B cell (primary cell): ENCODE data around the gene TBC1D4. TPM values are rescaled to one million over a fixed set of nuclear protein-coding genes. Genes with fewer than 3 reads are reported as not detected.

Experiments
- ATAC-seq: fragments of 200-7000 bp; cut with Tn5 transposase; one replicate; pipeline ENCODE4 v1.10.0; 2021; ENCODE audit warnings: low read depth, mild to moderate bottlenecking, moderate number of reproducible peaks, moderate library complexity
- CTCF ChIA-PET: fragments of 350-600 bp; sonication (Branson Sonifier 250); formaldehyde crosslinking; loops from one replicate; lab custom pipeline; 2021; ENCODE audit warnings: antibody characterized with exemption, inconsistent platforms; lab: Charles Lee
- POLR2A ChIA-PET: fragments of 350-600 bp; sonication (Branson Sonifier 250); formaldehyde crosslinking; loops from one replicate; lab custom pipeline; 2021; ENCODE audit warnings: antibody characterized with exemption; lab: Charles Lee
- DNase-seq: peaks from one replicate; pipeline ENCODE4 v3.0.0; 2013
- H2AFZ ChIP-seq: 2 replicates; pipeline ENCODE4 v1.6.1; 2012; ENCODE audit warnings: mild to moderate bottlenecking, low read depth, low read length; ENCODE audit not compliant: insufficient read depth, poor library complexity, severe bottlenecking
- H3K27ac ChIP-seq, 2 donors: 1 replicate in 1 of 2; 2 replicates in 1 of 2; pipeline ENCODE4 v1.5.1; 2012 to 2013; ENCODE audit warnings: low read length in 2 of 2, mild to moderate bottlenecking in 2 of 2, moderate library complexity in 1 of 2
- H3K27me3 ChIP-seq, 4 experiments: fragments of 200-600 bp in 1 of 4; sonication (generic) in 1 of 4; replicated peaks in 1 of 4; 1 replicate in 2 of 4; 2 replicates in 2 of 4; pipeline versions ENCODE4 v1.6.1 to v1.7.0; 2013 to 2016; ENCODE audit warnings: low read length in 3 of 4, mild to moderate bottlenecking in 2 of 4, mixed read lengths in 1 of 4, moderate library complexity in 1 of 4; ENCODE audit not compliant: insufficient read depth in 4 of 4, control insufficient read depth in 3 of 4; ENCODE audit errors: control extremely low read depth in 1 of 4
- H3K36me3 ChIP-seq, 2 experiments: replicated peaks in 1 of 2; 1 replicate in 1 of 2; 2 replicates in 1 of 2; pipeline versions ENCODE4 v1.6.1 to v1.7.1; 2013; ENCODE audit warnings: low read length in 1 of 2; ENCODE audit not compliant: insufficient read depth in 2 of 2, control insufficient read depth in 1 of 2; ENCODE audit errors: control extremely low read depth in 1 of 2, extremely low read depth in 1 of 2
- H3K4me1 ChIP-seq, 2 donors: fragments of 200-600 bp in 1 of 2; sonication (generic) in 1 of 2; 1 replicate in 1 of 2; 2 replicates in 1 of 2; pipeline versions ENCODE4 v1.5.1 to v1.6.1; 2013 to 2017; ENCODE audit warnings: low read length in 2 of 2; ENCODE audit not compliant: control insufficient read depth in 2 of 2, insufficient read depth in 2 of 2
- H3K4me2 ChIP-seq: replicated peaks from 2 replicates; pipeline ENCODE3; 2012; ENCODE audit warnings: mild to moderate bottlenecking, low read depth, low read length; ENCODE audit not compliant: poor library complexity, severe bottlenecking
- H3K4me3 ChIP-seq, 5 experiments: fragments of 200-600 bp in 1 of 5; sonication (generic) in 1 of 5; 1 replicate in 3 of 5; 2 replicates in 2 of 5; pipeline versions ENCODE4 v1.5.1 to v1.7.0; 2011 to 2016; ENCODE audit warnings: low read length in 4 of 5, mild to moderate bottlenecking in 4 of 5, low read depth in 2 of 5, control low read depth in 1 of 5, moderate library complexity in 1 of 5; ENCODE audit not compliant: insufficient read depth in 1 of 5; ENCODE audit errors: control extremely low read depth in 1 of 5, extremely low read depth in 1 of 5
- H3K79me2 ChIP-seq: fragments of 200-600 bp; sonication (generic); one replicate; pipeline ENCODE4 v1.6.0; 2016; ENCODE audit warnings: low read length; ENCODE audit not compliant: control insufficient read depth, insufficient read depth
- H3K9ac ChIP-seq: fragments of 200-600 bp; sonication (generic); 2 replicates; pipeline ENCODE4 v1.6.1; 2017; ENCODE audit warnings: mild to moderate bottlenecking, low read length, moderate library complexity
- H3K9me3 ChIP-seq, 3 donors: one replicate each; pipeline versions ENCODE4 v1.6.1 to v1.7.1; 2013; ENCODE audit warnings: low read length in 2 of 3; ENCODE audit not compliant: control insufficient read depth in 2 of 3, insufficient read depth in 1 of 3; ENCODE audit errors: control extremely low read depth in 1 of 3
- H4K20me1 ChIP-seq: 2 replicates; pipeline ENCODE4 v1.6.0; 2012; ENCODE audit warnings: mild to moderate bottlenecking, low read length; ENCODE audit not compliant: insufficient read depth, control insufficient read depth, poor library complexity, severe bottlenecking
- H3K27ac Mint-ChIP-seq: one replicate; pipeline ENCODE4 v1.8.0; 2021; ENCODE audit warnings: mixed read lengths
- H3K27me3 Mint-ChIP-seq: one replicate; pipeline ENCODE4 v1.8.0; 2021; ENCODE audit warnings: mixed read lengths
- H3K4me1 Mint-ChIP-seq: one replicate; pipeline ENCODE4 v1.8.0; 2021; ENCODE audit warnings: mixed read lengths
- H3K4me3 Mint-ChIP-seq: one replicate; pipeline ENCODE4 v1.8.0; 2021; ENCODE audit warnings: mixed read lengths
- H3K9me3 Mint-ChIP-seq: one replicate; pipeline ENCODE4 v1.8.0; 2022; ENCODE audit warnings: mixed read lengths; ENCODE audit not compliant: insufficient read depth
- CTCF ChIP-seq: fragments of 200-600 bp; IDR thresholded peaks from one replicate; pipeline ENCODE4 v1.8.0; 2022; ENCODE audit warnings: antibody characterized with exemption, mild to moderate bottlenecking
- EZH2 ChIP-seq: IDR thresholded peaks from 2 replicates; pipeline ENCODE4 v1.6.1; 2012; ENCODE audit warnings: borderline replicate concordance, low read depth, mild to moderate bottlenecking, moderate library complexity, low read length; ENCODE audit not compliant: insufficient read depth, poor library complexity, severe bottlenecking
- WGBS: methylation state at CpG from one replicate; pipeline ENCODE4 v1.1.5; 2013; ENCODE audit warnings: missing lambda C conversion rate; ENCODE audit not compliant: insufficient coverage; 5-methylcytosine and 5-hydroxymethylcytosine counted together
- intact Hi-C: fragments of 100-400 bp; cut with micrococcal nuclease; formaldehyde crosslinking; loops from one replicate; pipeline ENCODE4 v1.10.0; 2022
- polyA plus RNA-seq: library from polyadenylated mRNA; depleted of rRNA; stranded (reverse); fragments of >200 nt; gene quantifications from 2 replicates; pipeline ENCODE4 v1.2.3, GENCODE V29; 2012
- total RNA-seq, 2 donors: library from RNA; stranded (reverse); fragments of 120-200 nt in 1 of 2; gene quantifications; 1 replicate in 1 of 2; 2 replicates in 1 of 2; pipeline versions ENCODE4 v1.2.3 to v1.2.4, GENCODE V29; 2013 to 2022

The TBC1D4 gene
- total and polyA plus RNA-seq, 2 donors (not counting 1 experiment from before 2014, with no cell fraction given), result 1.6 to 3.5 TPM

DNA sequence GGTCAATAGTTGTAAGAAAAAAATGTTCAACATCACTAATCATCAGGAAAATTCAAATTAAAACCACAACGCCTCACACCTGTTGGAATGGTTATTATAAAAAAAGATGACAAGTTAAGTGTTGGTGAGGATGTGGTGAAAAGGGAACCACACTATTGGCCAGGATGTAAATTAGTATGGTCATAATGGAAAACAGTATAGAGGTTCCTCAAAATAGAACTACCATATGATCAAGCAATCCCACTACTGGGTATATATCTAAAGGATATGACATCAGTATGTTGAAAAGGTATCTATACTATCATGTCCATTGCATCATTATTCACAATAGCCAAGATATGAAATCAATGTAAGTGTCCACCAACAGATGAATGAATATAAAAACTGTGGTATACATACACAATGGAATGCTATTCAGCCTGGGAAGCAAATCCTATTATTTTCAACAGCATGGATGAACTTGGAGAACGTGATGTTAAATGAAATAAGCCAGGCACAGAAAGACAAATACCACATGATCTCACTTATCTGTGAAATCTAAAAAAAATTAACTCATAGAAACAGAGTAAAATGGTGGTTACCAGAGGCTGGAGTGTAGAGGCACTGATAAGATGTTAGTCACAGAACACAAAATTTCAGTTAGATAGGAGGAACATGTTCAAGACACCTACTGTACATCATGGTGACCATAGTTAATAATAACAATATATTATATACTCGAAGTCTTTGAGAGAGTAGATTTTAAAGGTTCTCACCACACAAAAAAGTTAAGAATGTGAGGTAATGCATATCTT lies 56.6 kb downstream of the TBC1D4 start:
- H3K9me3 Mint-ChIP-seq, result no peaks in the 10 kb centered on the region
- WGBS, result no CpG with 5 or more reads among the region's 3 CpGs
- H3K79me2 ChIP-seq, result no peaks in the 10 kb centered on the region

More for the DNA sequence above, 56.6 kb downstream of the TBC1D4 start:
- H3K27me3 Mint-ChIP-seq, result peaks cover 40% of the 10 kb centered on the region
- no peak overlapping the region for H3K9ac ChIP-seq
- H2AFZ ChIP-seq, result no peak overlapping the region
- DNase-seq, result peak; percentile 12
- ChIA-PET CTCF (no interaction called here), POLR2A (no interaction called here)
- no peak overlapping the region for H3K27ac Mint-ChIP-seq
- no peaks in the 10 kb centered on the region for H4K20me1 ChIP-seq
- ATAC-seq, result no peak
- peaks cover 0 to 10% (median under 1%) of the 10 kb centered on the region in 4 experiments for H3K27me3 ChIP-seq
- H3K4me1 Mint-ChIP-seq, result peaks cover 14% of the 10 kb centered on the region
- no peaks in the 10 kb centered on the region for H3K36me3 ChIP-seq
- H3K4me3 ChIP-seq, result no peak overlapping the region
- H3K4me3 Mint-ChIP-seq, result no peak overlapping the region
- H3K4me1 ChIP-seq, result peaks cover 0 to 9% of the 10 kb centered on the region in 2 donors
- H3K27ac ChIP-seq, result no peak overlapping the region
- no peaks in the 10 kb centered on the region for H3K9me3 ChIP-seq
- intact Hi-C loops, result no loop called here
- no peak overlapping the region for H3K4me2 ChIP-seq
- TF ChIP-seq CTCF (no peak), EZH2 (no peak)
